Measurements from ENCODE around the gene SEPTIN5. TPM values are rescaled to one million over a fixed set of nuclear protein-coding genes. Genes with fewer than 3 reads are reported as not detected.
A peak's percentile ranks its signal among the peaks of the same experiment; 100 is the strongest.

Gene SEPTIN5
- total RNA-seq, 4 donors from 2014 or later, result 102 to 193 (median 125) TPM

DNA sequence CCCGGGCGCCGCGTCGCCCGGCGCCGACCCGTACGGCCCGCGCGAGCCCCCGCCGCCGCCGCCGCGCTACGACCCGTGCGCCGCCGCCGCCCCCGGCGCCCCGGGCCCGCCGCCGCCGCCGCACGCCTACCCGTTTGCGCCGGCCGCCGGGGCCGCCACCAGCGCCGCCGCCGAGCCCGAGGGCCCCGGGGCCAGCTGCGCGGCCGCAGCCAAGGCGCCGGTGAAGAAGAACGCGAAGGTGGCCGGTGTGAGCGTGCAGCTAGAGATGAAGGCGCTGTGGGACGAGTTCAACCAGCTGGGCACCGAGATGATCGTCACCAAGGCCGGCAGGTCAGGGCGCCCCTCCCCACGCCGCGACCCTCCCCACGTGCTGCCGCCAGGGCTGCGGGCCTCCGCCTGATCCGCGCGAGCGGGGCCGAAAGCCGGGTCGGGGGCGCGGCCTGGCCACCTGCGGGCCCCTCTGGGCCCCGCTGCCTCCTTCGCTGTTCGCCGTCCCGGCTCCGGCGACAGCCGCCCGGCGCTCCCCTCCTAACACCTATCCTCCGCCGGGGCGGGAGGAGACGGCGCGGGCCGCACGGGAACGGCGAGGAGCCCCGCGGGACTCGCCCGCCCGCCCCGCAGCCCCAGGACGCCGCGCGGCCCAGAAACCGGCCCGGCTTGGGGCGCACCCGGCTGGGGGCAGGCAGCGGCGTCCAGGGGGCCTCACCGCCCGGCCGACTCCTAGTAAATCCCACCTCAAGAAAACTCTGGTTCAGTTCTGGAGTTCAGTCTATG, 46.8 kb downstream of the SEPTIN5 start:
- no peak for TF ChIP-seq POLR2A (IDR thresholded peaks at IDR 0.05)
- TF ChIP-seq, protein P1, sequence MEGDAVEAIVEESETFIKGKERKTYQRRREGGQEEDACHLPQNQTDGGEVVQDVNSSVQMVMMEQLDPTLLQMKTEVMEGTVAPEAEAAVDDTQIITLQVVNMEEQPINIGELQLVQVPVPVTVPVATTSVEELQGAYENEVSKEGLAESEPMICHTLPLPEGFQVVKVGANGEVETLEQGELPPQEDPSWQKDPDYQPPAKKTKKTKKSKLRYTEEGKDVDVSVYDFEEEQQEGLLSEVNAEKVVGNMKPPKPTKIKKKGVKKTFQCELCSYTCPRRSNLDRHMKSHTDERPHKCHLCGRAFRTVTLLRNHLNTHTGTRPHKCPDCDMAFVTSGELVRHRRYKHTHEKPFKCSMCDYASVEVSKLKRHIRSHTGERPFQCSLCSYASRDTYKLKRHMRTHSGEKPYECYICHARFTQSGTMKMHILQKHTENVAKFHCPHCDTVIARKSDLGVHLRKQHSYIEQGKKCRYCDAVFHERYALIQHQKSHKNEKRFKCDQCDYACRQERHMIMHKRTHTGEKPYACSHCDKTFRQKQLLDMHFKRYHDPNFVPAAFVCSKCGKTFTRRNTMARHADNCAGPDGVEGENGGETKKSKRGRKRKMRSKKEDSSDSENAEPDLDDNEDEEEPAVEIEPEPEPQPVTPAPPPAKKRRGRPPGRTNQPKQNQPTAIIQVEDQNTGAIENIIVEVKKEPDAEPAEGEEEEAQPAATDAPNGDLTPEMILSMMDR (IDR thresholded peaks at IDR 0.05), result no peak
- peak overlapping the region; percentile 29 for H3K4me3 ChIP-seq (ENCODE audit: low read depth, poor library complexity, severe bottlenecking)
- no peak for DNase-seq (ENCODE audit: low spot score in 2 of 2)
- WGBS, 2 donors, result 1 to 25% methylated on average over 26 to 90 of the region's 117 CpGs
- intact Hi-C loops (cut with DNase I; ENCODE audit: low total_unique reads), result no loop called here

DNA sequence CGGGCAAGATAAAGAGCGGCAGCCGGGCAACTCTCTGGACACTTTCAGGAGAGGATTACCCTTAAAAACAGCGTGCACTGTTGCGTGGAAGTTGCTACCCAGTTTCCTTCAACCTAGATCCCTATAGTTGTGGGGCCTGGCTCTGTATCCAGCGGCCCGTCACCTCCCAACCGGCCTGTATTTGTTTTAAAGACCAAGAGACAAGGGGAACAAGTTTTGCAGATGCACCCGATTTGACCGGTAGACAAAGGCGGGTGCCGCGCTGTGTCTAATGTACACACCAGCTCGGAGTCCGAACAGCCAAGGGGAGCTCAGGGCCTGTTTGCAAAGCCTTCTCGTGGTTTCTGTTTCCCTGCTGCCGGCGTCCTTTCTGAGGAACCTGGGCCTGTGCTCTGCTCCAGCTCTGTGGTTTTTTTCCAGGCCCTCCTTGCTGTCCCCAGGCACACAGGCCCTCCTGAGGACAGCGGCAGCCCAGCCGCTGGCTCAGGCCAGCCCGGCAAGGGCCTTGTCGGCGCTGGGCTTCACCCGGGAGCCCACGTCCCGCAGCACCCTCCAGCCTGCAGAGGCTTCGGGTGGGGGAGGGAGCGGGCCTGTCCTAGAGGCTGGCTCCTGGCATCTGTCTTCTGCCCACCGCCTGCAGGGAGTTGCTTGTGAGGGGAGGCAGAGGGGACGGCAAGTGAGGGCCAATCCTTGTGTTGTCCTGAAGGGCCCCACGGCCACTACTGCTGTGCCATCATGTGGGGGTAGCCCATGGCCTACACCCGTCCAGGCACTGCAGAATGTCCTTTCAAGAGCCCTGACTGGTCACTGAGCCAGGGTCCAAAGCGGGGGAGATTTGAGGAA, 47.6 kb downstream of the SEPTIN5 start:
- TF ChIP-seq POLR2A (IDR thresholded peaks at IDR 0.05), result no peak
- TF ChIP-seq, protein P1 (IDR thresholded peaks at IDR 0.05), result no peak
- WGBS, 2 donors, result 67 to 80% methylated on average over 33 of the region's 33 CpGs

DNA sequence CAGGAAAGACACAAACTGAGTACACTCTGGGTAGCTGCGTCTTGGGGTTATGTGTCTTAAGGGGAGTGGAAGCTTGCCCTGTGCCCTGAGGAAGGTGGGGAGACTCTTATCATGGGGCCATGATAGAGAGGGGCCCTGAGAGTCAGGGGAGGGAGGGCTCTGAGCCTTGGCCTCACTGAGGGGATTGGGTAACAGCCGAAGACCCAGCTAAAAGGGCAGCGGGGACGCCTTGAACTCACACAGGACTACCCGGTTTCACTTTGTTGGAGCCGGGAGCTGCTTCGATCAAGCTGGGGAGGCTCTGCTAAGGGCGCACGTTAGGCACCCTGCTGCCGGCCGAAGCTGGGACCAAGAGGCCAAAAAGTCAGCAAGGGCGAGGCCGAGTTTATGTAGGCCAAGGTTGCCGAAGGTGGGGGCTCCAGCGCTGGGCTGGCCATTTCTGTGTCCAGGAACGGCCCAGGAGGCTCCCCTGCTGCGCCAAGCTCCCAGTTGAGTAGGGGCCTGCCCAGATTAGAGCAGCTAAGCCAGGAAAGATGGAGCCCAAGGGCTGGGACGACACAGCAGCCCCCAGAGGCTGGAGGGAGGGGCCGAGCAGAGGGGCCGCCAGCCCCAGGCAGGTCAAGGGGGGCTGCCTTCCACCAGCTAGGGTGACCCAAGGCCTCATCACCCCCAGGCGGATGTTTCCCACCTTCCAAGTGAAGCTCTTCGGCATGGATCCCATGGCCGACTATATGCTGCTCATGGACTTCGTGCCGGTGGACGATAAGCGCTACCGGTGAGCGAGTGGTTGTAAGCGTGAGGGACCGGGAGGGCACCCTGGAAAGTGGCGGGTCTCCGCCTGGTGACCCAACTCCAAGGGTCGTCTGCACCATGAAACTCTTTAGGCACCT, 48.5 kb downstream of the SEPTIN5 start:
- WGBS, 2 donors, result 84 to 89% methylated on average over 30 to 33 of the region's 34 CpGs
- intact Hi-C loops (cut with DNase I; ENCODE audit: low total_unique reads), result no loop called here
- H3K4me3 ChIP-seq (ENCODE audit: low read depth, poor library complexity, severe bottlenecking), result no peak overlapping the region
- DNase-seq (ENCODE audit: low spot score in 2 of 2), result no peak
- TF ChIP-seq, protein P1 (IDR thresholded peaks at IDR 0.05), result no peak
- TF ChIP-seq POLR2A (IDR thresholded peaks at IDR 0.05), result no peak

More for the DNA sequence above, 47.6 kb downstream of the SEPTIN5 start:
- H3K4me3 ChIP-seq (ENCODE audit: low read depth, poor library complexity, severe bottlenecking), result no peak overlapping the region
- no peak for DNase-seq (ENCODE audit: low spot score in 2 of 2)
- intact Hi-C loops (cut with DNase I; ENCODE audit: low total_unique reads), result no loop called here

DNA sequence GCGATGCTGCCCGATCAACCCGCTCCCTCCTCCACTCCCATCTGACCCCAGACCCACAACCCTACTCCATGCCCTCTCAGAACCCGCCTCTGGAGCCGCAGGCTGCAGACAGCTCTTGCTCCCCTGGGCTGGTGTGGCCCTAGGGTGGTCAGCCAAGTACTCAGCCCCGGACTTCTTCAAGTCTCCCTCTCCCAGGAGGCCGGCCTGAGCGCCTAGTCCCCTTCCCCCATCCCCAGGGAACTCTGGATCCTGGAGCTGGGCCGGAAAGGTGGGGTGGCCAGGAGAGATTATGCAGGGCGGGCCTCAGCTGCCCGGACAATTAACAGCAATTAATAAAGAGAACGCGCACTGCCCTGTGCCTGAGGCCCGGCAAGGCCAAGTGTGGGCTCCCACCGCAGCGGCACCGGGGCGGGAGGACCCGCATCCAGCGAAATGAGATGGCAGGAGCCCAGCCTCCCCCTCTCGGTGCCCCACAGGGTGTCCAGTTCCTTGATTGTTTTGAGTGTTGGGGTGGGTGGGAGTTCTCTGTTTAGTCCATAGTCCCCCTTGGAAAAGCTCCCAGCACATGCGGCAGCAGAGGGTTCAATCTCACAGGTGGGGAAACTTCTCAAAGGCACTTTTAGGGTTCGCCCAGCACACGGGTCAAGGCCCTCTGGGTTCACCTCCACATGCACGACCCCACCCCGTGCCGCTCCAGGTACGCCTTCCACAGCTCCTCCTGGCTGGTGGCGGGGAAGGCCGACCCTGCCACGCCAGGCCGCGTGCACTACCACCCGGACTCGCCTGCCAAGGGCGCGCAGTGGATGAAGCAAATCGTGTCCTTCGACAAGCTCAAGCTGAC, 49.4 kb downstream of the SEPTIN5 start:
- TF ChIP-seq, protein P1 (IDR thresholded peaks at IDR 0.05), result no peak
- TF ChIP-seq POLR2A (IDR thresholded peaks at IDR 0.05), result no peak
- no peak for DNase-seq (ENCODE audit: low spot score in 2 of 2)
- WGBS, 2 donors, result 85 to 86% methylated on average over 37 to 39 of the region's 39 CpGs
- intact Hi-C loops (cut with DNase I; ENCODE audit: low total_unique reads), result no loop called here
- H3K4me3 ChIP-seq (ENCODE audit: low read depth, poor library complexity, severe bottlenecking), result no peak overlapping the region

DNA sequence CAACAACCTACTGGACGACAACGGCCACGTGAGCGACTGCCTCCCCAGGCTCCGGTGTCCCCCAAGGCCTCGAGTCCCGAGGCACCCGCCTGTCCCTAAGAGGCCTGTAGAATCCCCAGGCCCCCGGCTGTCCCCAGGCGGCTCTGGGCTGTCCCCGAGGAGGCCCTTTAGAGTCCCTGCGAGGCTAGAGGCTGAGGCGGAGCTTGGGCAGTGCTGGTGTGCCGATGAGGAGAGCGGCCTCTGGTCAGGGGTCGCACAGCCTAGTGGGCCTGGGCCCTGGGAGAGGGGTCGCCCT, 49.9 kb downstream of the SEPTIN5 start:
- intact Hi-C loops (cut with DNase I; ENCODE audit: low total_unique reads), result no loop called here
- DNase-seq (ENCODE audit: low spot score in 2 of 2), result no peak
- TF ChIP-seq, protein P1 (IDR thresholded peaks at IDR 0.05), result no peak
- TF ChIP-seq POLR2A (IDR thresholded peaks at IDR 0.05), result no peak
- no peak overlapping the region for H3K4me3 ChIP-seq (ENCODE audit: low read depth, poor library complexity, severe bottlenecking)
- 89 to 95% methylated on average over 17 of the region's 17 CpGs for WGBS, 2 donors
